Natural killer cell (primary cell): ENCODE data around the gene TSPAN2. TPM values are rescaled to one million over a fixed set of nuclear protein-coding genes. Genes with fewer than 3 reads are reported as not detected.

ENCODE experiments used
- ATAC-seq, 3 donors: fragments of 150-1000 bp in 2 of 3; fragments of 200-7000 bp in 1 of 3; cut with Tn5 transposase; 1 replicate in 1 of 3; 2 replicates in 2 of 3; pipeline ENCODE4 v1.10.0; 2021; ENCODE audit warnings: mild to moderate bottlenecking in 2 of 3, moderate library complexity in 2 of 3
- DNase-seq, 2 donors: peaks; one replicate each; pipeline versions ENCODE4 v3.0.0 to v3.0.0-alpha.2; 2013 to 2021; ENCODE audit warnings: mixed read lengths in 1 of 2
- H3K27ac ChIP-seq: one replicate; pipeline ENCODE4 v1.5.1; 2013; ENCODE audit warnings: mild to moderate bottlenecking, low read length
- H3K27me3 ChIP-seq: one replicate; pipeline ENCODE4 v1.6.1; 2013; ENCODE audit warnings: low read length; ENCODE audit not compliant: control insufficient read depth, insufficient read depth
- H3K36me3 ChIP-seq: one replicate; pipeline ENCODE4 v1.6.1; 2013; ENCODE audit warnings: low read length; ENCODE audit not compliant: control insufficient read depth, insufficient read depth
- H3K4me1 ChIP-seq: one replicate; pipeline ENCODE4 v1.6.1; 2013; ENCODE audit warnings: low read length; ENCODE audit not compliant: control insufficient read depth, insufficient read depth
- H3K4me3 ChIP-seq: one replicate; pipeline ENCODE4 v1.5.1; 2013; ENCODE audit warnings: low read length
- H3K9me3 ChIP-seq: one replicate; pipeline ENCODE4 v1.6.1; 2013; ENCODE audit warnings: low read length; ENCODE audit not compliant: control insufficient read depth, insufficient read depth
- H3K27ac Mint-ChIP-seq, 2 donors: one replicate each; pipeline ENCODE4 v1.8.0; 2022; ENCODE audit warnings: mild to moderate bottlenecking in 2 of 2, mixed read lengths in 2 of 2, moderate library complexity in 1 of 2
- H3K27me3 Mint-ChIP-seq, 2 donors: one replicate each; pipeline ENCODE4 v1.8.0; 2022; ENCODE audit warnings: low read depth in 2 of 2, mixed read lengths in 2 of 2
- H3K36me3 Mint-ChIP-seq: one replicate; pipeline ENCODE4 v1.8.0; 2022; ENCODE audit warnings: mixed read lengths
- H3K4me1 Mint-ChIP-seq, 2 donors: one replicate each; pipeline ENCODE4 v1.8.0; 2022; ENCODE audit warnings: mixed read lengths in 2 of 2
- H3K4me3 Mint-ChIP-seq: one replicate; pipeline ENCODE4 v1.8.0; 2022; ENCODE audit warnings: mild to moderate bottlenecking, moderate library complexity, mixed read lengths
- H3K9me3 Mint-ChIP-seq, 2 donors: one replicate each; pipeline ENCODE4 v1.8.0; 2022; ENCODE audit warnings: mixed read lengths in 2 of 2
- WGBS: methylation state at CpG from one replicate; pipeline ENCODE4 v1.1.7; 2013; ENCODE audit warnings: missing lambda C conversion rate; ENCODE audit not compliant: insufficient coverage; 5-methylcytosine and 5-hydroxymethylcytosine counted together
- intact Hi-C: fragments of 100-400 bp; cut with micrococcal nuclease; formaldehyde crosslinking; loops from one replicate; pipeline ENCODE4 v1.14.2; 2022
- total RNA-seq, 4 donors: library from RNA; stranded (reverse); fragments of 120-200 nt in 1 of 4; gene quantifications; one replicate each; pipeline versions ENCODE4 v1.2.3 to v1.2.4, GENCODE V29; 2013 to 2022
- TF ChIP-seq, protein P1 (sequence below): fragments of 200-600 bp; IDR thresholded peaks from one replicate; pipeline ENCODE4 v1.8.0; 2022; ENCODE audit warnings: antibody characterized with exemption

TSPAN2 gene
- total RNA-seq, 3 donors from 2014 or later (not counting 1 experiment from before 2014, with no cell fraction given), result 17.1 to 41.4 (median 28.6) TPM

GRCh38 chr1:115078708-115079107 is 10.6 kb downstream of the TSPAN2 start:
- Histone ChIP-seq H3K27me3 (no peaks in the 10 kb centered on the region), H3K4me1 (peaks cover 8% of the 10 kb centered on the region), H3K27ac (no peak overlapping the region), H3K4me3 (no peak overlapping the region), H3K9me3 (no peaks in the 10 kb centered on the region), H3K36me3 (no peaks in the 10 kb centered on the region)
- no peaks in the 10 kb centered on the region for H3K36me3 Mint-ChIP-seq
- intact Hi-C loops, result no loop called here
- no peak overlapping the region for H3K27ac Mint-ChIP-seq
- H3K4me1 Mint-ChIP-seq, result peaks cover 25 to 51% of the 10 kb centered on the region in 2 donors
- no peaks in the 10 kb centered on the region for H3K9me3 Mint-ChIP-seq
- TF ChIP-seq, protein P1, sequence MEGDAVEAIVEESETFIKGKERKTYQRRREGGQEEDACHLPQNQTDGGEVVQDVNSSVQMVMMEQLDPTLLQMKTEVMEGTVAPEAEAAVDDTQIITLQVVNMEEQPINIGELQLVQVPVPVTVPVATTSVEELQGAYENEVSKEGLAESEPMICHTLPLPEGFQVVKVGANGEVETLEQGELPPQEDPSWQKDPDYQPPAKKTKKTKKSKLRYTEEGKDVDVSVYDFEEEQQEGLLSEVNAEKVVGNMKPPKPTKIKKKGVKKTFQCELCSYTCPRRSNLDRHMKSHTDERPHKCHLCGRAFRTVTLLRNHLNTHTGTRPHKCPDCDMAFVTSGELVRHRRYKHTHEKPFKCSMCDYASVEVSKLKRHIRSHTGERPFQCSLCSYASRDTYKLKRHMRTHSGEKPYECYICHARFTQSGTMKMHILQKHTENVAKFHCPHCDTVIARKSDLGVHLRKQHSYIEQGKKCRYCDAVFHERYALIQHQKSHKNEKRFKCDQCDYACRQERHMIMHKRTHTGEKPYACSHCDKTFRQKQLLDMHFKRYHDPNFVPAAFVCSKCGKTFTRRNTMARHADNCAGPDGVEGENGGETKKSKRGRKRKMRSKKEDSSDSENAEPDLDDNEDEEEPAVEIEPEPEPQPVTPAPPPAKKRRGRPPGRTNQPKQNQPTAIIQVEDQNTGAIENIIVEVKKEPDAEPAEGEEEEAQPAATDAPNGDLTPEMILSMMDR, result no peak
- DNase-seq, result no peak
- no peak overlapping the region for H3K4me3 Mint-ChIP-seq
- no peak for ATAC-seq
- no peaks in the 10 kb centered on the region for H3K27me3 Mint-ChIP-seq
- 89% methylated on average over 4 of the region's 4 CpGs for WGBS

DNA sequence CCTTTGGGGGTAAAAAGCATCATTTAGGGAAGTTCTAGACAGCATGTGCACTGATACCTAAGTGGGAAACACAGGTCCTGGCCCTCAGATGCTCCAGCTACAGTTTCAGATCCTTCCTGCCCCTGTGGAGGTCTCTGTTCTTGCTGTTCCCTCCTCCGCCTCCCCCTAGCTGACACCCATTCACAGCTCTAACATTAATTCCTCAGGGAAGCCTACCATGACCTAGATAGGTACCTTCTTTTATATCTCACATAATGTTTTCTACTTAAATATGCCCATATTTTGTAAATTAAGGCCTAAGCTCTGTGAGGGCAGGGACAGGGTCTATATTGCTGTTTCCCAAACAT is 11.3 kb downstream of the TSPAN2 start:
- Histone ChIP-seq H3K27ac (no peak overlapping the region), H3K9me3 (no peaks in the 10 kb centered on the region), H3K36me3 (no peaks in the 10 kb centered on the region), H3K27me3 (no peaks in the 10 kb centered on the region), H3K4me1 (peaks cover 15% of the 10 kb centered on the region), H3K4me3 (no peak overlapping the region)
- Mint-ChIP-seq H3K27me3 (no peaks in the 10 kb centered on the region), H3K27ac (no peak overlapping the region), H3K36me3 (no peaks in the 10 kb centered on the region), H3K4me1 (peaks cover 27 to 47% of the 10 kb centered on the region in 2 donors), H3K4me3 (no peak overlapping the region), H3K9me3 (no peaks in the 10 kb centered on the region)
- WGBS, result 100% methylated on average over 1 of the region's 1 CpG
- DNase-seq (no peak), ATAC-seq (no peak)
- TF ChIP-seq, protein P1, result no peak
- intact Hi-C loops, result no loop called here

GRCh38 chr1:115077286-115077983 is 11.9 kb downstream of the TSPAN2 start:
- Histone ChIP-seq H3K9me3 (no peaks in the 10 kb centered on the region), H3K27me3 (no peaks in the 10 kb centered on the region), H3K27ac (no peak overlapping the region), H3K36me3 (no peaks in the 10 kb centered on the region), H3K4me1 (peaks cover 21% of the 10 kb centered on the region), H3K4me3 (no peak overlapping the region)
- H3K27ac Mint-ChIP-seq, result peak overlapping the region in 1 of 2 donors; percentile 43
- H3K9me3 Mint-ChIP-seq, result no peaks in the 10 kb centered on the region
- no peaks in the 10 kb centered on the region for H3K27me3 Mint-ChIP-seq
- intact Hi-C loops, result no loop called here
- no peak for ATAC-seq
- TF ChIP-seq, protein P1, result no peak
- H3K4me1 Mint-ChIP-seq, result peaks cover 26 to 47% of the 10 kb centered on the region in 2 donors
- no peak overlapping the region for H3K4me3 Mint-ChIP-seq
- WGBS, result 99% methylated on average over 5 of the region's 5 CpGs
- no peak for DNase-seq
- no peaks in the 10 kb centered on the region for H3K36me3 Mint-ChIP-seq

GRCh38 chr1:115076384-115076915 is 12.9 kb downstream of the TSPAN2 start:
- WGBS, result 96% methylated on average over 4 of the region's 4 CpGs
- no peak overlapping the region for H3K27ac ChIP-seq
- H3K27me3 Mint-ChIP-seq, result no peaks in the 10 kb centered on the region
- H3K4me1 Mint-ChIP-seq, result peaks cover 31 to 48% of the 10 kb centered on the region in 2 donors
- no peaks in the 10 kb centered on the region for H3K36me3 Mint-ChIP-seq
- H3K9me3 ChIP-seq, result no peaks in the 10 kb centered on the region
- ATAC-seq, result no peak
- intact Hi-C loops, result no loop called here
- peaks cover 21% of the 10 kb centered on the region for H3K4me1 ChIP-seq
- no peak overlapping the region for H3K4me3 Mint-ChIP-seq
- H3K9me3 Mint-ChIP-seq, result no peaks in the 10 kb centered on the region
- DNase-seq, result no peak
- no peaks in the 10 kb centered on the region for H3K27me3 ChIP-seq
- TF ChIP-seq, protein P1, result no peak
- no peak overlapping the region for H3K27ac Mint-ChIP-seq
- H3K4me3 ChIP-seq, result no peak overlapping the region
- H3K36me3 ChIP-seq, result no peaks in the 10 kb centered on the region
